GM18868 (cell line): ENCODE measurements around the gene EOLA2.
"Not testable (repeated sequence)": the region's sequence is repeated elsewhere in the genome, so short reads cannot be mapped to it uniquely, and the experiment has no call there.

Source experiments
- ATAC-seq: cut with Tn5 transposase; IDR thresholded peaks from one replicate; pipeline ENCODE4 v1.9.1; 2021; ENCODE audit warnings: mild to moderate bottlenecking, moderate library complexity; ENCODE audit not compliant: unreplicated experiment

EOLA2 gene

DNA sequence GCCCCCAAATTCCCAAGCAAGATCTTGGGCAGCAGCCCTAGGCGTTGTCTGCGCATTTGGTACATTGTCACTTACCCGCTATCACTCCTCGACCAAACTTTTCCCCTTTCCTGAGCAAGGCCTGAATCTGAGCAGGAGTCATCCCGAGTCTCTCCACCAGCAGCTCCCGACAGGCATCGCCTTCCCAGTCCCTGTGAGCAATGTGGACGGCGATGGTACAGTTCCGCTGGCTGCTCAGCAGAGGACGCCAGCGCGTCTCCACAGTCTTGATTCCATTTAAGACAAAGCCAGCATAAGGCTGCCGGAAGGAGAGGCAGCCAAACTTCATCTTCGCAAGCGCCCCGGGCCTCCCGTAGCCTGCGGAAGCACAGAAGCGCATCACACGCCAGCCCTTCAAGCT is 4.7 kb downstream of the EOLA2 start:
- ATAC-seq, result not testable (repeated sequence)

DNA sequence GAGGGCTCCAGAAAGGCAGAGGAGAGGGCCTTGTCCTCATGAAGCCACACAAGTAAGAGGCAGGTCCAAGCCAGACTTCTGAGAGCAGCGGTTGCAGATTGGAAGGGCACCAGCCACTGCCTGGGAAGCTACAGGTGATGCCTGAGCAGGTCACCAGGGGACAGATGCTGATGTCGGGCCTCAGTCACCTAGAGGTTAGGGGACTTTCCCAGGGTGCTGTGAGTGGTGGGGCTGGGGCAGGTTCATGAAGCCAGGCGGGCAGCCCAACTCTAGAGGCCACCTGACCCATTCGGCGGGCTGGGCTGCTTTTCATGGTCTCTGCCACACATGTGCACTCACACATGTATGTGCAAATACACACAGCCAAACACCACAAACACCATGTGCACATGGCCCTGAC is 5.3 kb downstream of the EOLA2 start:
- ATAC-seq, result not testable (repeated sequence)

DNA sequence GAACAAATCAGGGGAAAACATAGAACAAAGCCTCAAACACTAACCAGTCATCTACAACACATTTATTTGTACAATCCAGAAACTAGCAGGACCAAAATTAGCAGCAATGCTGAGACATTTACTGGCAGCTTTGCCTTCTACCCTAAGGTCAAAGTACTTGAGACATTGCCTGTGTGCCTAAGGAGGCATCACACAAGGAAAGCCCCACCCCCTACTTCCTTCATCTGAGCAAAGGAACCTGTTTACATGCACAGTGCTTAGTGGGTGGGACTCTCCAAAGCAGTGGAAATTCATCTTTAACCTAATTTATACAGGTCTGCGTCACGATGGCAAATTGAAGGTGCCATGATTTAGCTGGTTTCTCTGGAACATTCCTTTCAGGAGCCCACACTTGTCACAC is 6.1 kb downstream of the EOLA2 start:
- not testable (repeated sequence) for ATAC-seq

DNA sequence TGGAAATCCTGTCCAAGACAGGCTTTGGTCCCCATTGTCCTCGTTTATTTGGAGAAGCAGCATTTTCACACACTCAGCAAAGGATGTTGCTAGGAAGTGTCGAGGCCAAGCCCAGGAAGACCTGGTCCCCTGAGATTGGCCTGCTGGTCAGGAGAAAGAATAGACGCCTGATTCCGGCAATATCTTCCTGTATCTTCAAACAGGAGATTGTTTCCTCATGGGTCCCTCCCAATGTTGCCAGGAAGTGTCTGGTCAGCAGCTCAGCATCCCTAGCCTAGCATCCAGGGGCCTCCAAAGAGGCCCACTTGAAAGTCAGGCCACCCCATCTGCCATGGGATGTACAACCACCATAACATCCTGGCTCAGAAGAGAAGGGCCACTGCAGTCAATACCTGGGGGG is 6.9 kb downstream of the EOLA2 start:
- ATAC-seq, result not testable (repeated sequence)

DNA sequence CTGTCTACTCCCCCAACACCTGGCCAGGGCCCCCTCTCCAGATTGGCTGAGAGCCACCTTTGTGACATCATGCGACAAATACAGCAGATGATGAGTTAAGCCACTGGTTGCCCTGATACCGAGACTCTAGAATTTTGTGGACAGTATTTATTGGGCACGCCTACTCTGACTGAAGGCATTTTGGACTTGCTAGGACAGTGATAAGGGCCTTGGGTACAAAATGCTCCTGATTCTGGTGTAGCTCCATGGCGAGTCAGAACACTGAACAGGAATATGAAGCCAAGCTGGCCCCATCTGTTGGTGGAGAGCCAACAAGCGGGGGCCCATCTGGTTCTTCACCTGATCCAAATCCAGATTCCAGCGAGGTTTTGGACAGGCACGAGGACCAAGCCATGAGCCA is 8.9 kb downstream of the EOLA2 start, which contains the start of gene HSFX4:
HSFX4 (plus strand) TSS at position 174 of the 400 bp plus-strand sequence; CDS start at position 246, 72 bp downstream.
- ATAC-seq, result not testable (repeated sequence)

DNA sequence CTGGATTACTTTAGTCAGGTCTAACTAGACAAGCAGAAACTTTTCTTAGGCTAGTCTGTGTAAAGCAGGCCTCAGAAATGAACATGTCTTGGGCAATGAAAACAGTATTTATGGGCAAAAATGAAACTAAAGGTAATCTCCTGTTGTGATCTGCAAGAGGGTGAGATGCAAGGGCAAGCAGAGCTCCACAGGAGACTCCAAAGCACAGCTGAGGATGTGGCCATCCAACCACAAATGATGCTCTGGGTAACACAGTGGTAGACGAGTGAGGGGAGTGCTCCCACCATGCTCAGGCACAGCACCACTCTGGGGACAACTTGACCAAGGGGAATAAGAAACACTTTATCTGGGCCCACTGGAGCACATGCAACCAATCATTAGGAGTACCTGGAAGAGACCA is 9.7 kb downstream of the EOLA2 start:
- not testable (repeated sequence) for ATAC-seq

DNA sequence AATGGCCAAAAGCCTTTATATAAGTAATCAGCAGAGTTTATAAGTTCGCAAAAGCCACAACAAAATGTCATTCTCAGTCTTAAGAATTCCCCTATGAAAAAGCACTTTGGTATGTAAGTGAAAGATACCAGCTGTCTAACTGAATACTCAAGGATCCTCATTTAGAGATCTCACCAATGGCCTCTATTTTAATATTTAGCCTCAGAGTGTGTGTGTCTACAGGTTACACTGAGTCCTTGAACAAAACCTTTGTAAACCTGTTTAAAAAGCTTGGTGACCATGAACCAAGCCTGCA is 10.4 kb downstream of the EOLA2 start:
- peak; percentile 60 for ATAC-seq

DNA sequence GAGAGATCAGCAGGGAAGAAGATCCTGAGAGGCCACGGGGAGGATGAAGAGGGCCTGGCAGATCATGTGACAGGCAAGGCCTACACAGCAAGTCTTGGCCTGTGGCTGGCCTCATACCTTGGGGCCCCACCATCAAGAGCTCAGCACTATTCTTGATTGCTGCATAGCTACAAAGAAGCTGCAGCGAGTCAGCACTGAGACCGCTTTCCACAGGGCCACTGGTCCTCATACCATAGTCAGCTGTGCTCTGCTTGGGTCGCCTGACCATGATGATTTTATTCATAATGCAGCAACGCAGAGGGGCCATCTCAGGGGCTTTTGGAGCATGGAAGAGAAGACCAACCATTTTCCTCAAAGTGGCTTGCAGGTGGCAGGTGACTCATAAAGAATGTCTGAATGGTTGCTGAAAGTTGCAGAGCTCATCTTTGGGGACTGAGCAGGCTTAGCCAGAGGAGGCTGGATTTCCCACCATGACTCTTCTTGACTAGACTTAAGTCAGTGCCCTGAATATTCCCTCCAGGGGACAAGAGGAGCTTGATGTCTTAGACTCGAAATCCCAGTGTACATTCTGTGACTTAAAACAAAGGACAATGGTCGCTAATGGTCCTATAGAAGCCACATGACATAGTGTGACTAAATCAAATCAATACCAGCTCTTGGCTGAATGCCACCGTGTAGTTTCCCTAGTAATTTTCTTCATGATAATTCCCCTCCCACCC is 10.9 kb downstream of the EOLA2 start:
- peak; percentile 70 for ATAC-seq

DNA sequence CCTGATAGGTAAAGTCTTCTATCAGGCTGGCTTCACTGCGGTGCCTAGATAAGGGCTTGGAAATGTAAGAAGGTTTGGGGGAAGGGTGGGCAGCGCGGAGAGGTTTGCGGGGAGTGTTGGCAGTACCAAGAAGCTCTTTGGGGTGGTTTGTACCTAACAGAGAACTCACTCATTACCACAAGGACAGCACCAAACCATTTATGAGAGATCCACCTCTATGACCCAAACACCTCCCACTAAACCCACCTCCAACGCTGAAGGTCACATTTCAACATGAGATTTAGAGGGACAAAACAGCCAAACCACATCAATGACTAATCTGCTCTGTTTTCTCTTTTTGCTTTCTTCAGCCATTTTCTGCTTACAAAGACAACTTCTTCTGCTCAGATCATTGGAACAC is 13.9 kb downstream of the EOLA2 start:
- ATAC-seq, result not testable (repeated sequence)

DNA sequence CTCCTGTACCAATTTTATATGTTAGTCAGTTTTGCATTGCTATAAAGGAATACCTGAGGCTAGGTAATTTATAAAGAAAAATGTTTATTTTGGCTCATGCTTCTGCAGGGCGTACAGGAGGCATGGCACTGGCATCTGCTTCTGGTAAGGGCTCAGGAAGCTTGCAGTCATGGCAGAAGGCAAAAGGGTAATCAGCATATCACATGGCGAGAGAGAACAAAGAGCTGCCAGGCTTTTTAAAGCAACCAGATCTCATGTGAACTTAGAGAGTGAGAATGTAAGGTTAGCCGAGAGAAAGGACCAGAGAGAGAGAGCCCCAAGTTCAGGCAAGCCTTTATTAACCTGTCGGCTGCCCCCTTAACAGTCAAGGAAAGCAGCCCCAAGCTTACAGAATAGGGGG is 14.5 kb downstream of the EOLA2 start:
- not testable (repeated sequence) for ATAC-seq

DNA sequence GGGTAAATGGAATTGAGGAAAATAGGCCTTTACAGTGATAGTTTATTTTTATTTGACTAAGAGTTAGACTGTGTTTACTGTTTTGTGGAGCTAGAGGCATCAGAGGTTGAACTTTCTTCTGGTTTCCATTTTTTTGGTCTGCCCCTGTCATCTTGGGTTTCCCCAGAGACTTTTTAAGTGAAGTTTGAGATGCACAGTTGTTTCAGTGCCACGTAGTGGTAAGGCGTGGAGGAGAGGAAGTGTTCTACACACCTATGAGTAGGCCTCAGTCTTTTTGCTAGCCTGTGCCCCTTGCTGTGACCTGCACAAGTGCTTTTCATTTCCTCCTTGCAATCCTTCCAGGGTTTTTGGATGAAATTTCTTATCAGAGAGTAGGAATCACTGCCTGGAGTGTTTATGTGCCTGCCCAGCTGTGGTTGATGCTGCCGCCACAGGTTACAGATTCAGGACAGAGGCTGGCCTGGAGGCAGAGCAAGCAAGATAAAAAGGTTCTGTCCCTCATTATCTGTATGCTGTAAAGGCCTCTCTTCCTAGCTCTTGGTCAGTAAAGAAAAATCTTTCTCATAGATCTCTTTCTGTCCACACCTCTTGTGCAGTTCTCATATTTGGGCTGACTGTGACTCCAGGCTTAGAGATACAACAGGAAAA is 21.4 kb downstream of the EOLA2 start:
- peak; percentile 98 for ATAC-seq

DNA sequence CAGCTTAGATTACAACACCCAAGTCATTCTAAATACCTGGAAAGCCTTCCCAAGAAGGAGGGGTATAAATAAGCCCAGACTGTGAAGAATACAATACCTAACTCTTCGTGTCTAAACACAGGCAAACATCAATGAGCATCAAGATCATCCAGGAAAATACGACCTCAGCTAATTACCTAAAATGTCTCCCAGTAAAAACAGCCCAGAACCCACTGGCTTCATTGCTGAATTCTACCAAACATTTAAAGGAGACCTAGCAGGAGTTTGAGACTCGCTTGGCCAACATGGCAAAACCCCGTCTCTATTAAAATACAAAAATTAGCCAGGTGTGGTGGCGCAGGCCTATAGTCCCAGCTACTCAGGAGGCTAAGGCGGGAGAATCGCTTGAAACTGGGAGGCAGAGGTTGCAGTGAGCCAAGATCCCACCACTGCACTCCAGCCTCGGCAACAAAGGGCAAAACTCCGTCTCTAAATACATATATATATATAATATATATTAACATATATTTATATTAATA is 28.1 kb downstream of the EOLA2 start:
- no peak for ATAC-seq

DNA sequence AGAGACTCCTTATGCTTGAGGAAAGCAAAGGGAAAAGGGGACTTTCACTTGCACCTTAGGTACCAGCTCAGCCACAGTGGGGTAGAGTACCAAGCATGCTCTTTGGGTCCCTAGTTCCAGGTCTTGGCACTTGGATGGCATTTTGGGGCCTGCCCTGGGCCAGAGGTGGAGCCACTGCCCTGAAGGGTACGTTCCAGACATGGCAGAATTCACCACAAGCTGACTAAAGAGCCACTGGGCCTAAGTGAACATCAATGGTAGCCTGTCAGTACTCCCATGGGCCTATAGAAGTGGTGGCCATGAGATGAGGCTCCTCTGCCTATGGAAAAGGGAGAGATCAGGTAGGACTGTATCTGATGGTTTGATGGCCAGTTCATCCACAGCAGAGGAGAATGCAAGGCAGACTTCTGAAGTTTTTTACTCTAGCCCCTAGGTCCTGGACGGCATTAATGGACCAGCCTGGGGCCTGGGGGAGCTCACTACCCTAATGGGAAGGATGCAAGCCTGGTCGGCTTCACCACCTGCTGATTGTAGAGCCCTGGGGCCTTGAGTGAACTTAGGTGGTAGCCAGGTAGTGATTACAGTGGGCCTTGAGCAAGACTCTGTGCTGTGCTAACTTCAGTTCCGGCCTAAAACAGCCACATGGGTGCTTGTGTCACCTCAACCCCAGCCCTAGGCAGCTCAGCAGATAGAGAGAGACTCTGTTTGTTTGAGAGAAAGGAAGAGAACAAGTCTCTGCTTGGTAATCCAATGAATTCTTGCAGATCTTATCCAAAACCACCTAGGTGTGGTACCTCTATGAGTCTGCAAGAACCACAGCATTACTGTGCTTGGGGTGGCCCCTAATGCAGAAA is 28.7 kb downstream of the EOLA2 start:
- no peak for ATAC-seq

DNA sequence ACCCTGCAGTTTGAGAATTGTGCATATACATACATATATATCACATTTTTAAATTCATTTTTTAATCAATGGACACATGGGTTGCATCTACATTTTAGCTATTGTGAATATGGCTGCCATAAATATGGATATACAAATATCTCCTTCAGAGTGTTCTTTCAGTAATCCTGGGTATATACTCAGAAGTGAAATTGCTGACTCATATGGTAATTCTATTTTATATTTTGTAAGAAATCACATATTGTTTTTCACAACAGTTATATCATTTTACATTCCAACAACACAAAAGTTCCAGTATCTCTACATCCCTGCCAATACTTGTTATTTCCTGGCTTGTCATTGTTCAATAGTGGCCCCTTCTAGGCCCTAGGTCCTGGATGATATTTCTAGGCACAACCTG is 29.6 kb downstream of the EOLA2 start:
- no peak for ATAC-seq

DNA sequence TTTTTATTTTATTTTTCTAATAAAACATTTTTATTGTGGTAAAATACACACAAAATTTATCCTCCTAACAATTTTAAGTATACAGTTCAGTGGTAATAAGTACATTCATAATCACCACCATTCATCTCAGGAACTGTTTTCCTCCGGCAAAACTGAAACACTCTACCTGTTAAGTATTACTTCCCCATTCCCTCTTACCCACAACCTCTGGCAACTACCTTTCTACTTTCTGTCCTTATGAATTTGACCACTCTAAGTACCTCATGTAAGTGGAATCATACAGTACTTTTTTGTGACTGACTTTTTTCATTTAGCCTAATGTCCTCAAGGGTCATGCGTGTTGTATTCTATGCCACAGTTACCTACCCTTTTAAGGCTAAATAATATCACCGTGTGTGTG is 30.0 kb downstream of the EOLA2 start:
- ATAC-seq, result peak; percentile 77

DNA sequence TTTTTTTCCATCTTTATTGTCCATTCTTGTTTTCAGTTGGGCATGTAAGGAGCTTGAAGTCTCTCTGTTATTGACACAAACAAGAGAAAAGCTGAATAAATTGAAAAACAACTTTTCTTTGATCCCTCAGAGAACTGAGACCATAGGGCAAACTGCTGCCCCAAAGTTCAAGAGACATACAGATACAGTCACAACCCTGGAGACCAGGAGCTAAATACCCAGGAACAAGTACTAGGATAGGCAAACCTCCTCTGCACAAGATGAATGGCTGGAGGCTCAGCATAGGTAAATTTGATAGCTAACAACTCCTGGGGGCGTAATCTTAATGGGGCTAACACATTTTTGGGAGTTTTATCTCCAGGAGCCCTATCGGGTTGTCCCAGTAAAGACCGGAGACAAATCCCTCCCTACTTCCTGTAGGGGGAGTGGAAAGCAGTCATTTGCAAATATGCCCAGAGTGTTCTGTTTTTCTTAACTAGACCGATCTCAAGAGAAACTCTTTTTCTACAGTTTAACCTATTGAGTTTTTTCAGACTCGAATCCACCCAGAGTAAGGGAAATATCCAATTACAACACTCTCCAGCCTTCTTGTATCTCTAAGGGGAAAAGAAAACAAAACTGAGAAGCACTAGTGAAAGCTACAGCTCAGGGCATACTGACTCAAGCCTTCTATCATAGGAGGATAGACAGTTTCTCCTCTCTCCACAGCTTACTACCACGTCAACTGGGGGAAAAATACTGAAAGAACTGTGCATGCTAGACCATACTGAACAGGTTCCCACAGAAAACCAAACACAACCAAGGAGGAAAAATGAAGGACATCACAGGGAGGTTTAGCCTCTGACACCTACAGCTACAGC is 34.2 kb downstream of the EOLA2 start:
- ATAC-seq, result peak; percentile 84

DNA sequence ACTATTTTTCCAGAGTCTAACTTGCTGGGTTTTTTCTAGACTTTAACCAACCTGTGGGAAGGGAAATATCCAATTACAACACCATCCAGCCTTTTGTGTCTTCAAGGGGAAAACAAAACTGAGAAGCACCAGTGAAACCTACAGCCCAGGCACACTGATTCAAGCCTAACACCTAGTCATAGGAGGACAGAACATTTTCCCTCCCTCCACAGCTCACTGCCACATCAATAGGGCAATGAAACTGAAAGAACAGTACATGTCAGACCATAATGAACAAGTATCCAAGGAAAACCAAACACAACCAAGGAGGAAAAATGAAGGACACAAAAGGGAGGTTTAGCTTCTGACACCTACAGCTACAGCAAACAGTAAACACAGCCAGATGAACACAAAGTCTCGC is 39.7 kb downstream of the EOLA2 start:
- no peak for ATAC-seq

DNA sequence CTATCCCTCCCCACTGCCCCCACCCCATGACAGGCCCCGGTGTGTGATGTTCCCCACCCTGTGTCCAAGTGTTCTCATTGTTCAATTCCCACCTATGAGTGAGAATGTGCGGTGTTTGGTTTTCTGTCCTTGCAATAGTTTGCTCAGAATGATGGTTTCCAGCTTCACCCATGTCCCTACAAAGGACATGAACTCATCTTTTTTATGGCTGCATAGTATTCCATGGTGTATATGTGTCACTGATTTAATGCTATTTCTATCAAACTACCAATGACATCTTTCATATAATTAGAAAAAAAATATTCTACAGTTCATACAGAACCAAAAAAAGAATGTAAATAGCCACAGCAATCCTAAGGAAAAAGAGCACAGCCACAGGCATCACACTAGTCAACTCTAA is 47.5 kb downstream of the EOLA2 start:
- ATAC-seq, result not testable (repeated sequence)
